Kasumi-1 (cell line): ENCODE measurements around the gene DTX3L.

ENCODE experiments used
- DNase-seq, 2 experiments: peaks; one replicate each; lab custom pipeline; 2025; lab: John Stamatoyannopoulos, UW

Gene DTX3L

DNA sequence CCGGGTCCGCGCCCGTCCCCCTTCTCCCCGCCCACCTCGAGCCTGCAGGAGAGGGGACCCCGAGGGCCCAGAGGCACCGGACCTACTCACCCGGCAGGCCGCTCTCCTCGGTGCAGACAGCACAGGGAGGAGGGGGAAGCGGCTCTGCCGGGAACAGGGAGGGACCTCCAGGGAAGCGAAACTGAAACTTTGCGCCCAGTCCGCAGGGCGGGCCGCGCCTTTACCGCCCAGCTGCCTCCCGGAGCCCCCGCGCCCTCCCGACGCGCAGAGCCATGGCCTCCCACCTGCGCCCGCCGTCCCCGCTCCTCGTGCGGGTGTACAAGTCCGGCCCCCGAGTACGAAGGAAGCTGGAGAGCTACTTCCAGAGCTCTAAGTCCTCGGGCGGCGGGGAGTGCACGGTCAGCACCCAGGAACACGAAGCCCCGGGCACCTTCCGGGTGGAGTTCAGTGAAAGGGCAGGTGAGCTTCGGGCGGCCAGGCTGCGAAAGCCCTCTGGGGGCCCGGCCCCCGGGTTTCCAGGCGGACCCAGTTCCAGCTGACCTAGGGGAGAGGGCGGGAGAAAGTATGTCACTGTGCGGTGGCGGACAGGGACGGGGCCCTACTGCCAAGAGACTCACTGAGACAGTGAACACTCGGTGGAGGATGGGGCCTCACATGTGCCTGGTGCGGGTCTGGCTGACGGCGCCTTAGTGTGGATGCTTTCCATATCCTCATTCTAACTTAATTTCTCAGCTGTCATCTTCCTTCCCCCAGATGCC, at the start of gene DTX3L, which contains the start of gene PARP9:
Gene DTX3L, plus strand, starts transcription at position 184 of the 758 bp plus-strand sequence. Its CDS starts 89 bp downstream, at position 273.
Gene PARP9, minus strand, starts transcription at position 146 of the 758 bp plus-strand sequence. CDS start 4,680 bp downstream, outside the sequence.
- DNase-seq: peak; percentile 73 to 83

DNA sequence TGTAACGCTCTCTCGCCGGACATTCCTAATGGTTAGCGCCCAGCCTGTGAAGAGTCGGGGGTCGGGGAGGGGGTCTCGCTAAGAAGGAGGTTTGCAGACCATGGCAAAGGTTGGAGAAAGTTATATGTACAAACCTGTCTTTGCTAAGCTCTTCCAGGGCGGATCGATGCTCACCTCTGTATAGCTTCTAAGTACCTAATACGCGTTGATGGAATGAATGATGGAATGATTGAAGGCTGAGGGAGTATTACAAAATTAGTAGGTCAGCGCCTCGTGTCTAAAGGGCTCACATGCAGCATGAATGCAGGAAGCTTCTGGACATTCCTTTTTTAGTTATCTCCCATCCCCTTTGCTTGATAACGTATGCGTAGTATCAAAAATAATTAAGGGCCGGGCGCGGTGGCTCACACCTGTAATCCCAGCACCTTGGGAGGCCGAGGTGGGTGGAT, 49.1 kb upstream of the DTX3L start:
- DNase-seq: peak in 1 of 2 experiments; percentile 54

DNA sequence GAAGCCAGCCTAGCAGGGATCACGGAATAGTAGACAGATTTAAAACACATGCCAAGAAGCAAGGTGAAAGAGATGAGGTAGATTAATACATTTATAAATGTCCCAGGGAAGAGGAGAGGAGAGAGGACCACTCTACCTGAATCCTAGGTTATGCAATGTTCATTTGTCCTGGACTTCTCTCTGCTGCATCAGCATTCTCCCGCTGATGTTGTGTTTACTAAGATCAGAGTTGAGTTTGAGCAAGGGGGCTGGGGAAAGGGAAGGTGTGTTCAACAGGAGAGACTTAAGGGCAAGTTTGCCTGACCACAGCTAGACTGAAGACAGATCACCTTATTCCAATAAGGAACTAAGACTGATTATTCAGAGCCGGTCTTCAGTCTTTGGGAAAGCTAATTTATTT, 48.3 kb upstream of the DTX3L start:
- DNase-seq: no peak

DNA sequence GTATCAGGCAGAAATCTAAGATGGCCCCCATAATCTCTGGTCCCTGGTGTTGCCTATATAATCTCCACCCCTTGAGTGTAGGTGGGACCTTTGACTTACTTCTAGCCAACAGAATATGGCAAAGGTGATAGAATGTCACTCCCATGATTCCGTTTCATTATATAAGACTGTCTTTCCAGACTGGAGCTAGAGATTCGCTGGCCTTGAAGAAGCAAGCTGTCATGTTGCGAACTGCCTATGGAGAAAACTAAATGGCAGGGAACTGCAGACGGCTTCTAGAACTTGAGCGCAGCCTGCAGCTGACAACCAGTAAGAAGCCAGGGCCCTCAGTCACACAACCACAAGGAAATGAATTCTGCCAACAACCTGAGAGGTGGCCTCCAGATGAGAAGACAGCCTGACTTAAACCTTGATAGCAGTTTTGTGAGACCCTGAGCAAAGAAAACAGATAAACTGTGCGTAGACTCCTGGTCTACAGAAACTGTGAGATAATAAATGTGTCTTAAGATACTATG, 47.2 kb upstream of the DTX3L start:
- no peak for DNase-seq

DNA sequence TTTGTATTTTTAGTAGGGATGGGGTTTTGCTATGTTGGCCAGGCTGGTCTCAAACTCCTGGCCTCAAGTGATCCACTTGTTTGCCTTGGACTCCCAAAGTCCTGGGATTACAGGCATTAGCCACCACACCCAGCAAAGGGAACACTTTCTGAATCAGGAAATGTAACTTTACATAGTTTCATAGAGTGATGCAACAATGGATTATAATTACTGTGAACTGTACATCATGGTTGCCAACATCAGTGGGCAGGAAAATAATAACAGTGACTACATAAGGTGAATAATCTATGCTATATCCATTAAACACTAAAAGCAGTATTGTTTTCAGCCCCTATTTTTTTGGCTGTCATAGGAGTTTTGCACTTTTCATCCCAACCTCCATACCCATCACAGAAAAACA, 44.4 kb upstream of the DTX3L start:
- no peak for DNase-seq

DNA sequence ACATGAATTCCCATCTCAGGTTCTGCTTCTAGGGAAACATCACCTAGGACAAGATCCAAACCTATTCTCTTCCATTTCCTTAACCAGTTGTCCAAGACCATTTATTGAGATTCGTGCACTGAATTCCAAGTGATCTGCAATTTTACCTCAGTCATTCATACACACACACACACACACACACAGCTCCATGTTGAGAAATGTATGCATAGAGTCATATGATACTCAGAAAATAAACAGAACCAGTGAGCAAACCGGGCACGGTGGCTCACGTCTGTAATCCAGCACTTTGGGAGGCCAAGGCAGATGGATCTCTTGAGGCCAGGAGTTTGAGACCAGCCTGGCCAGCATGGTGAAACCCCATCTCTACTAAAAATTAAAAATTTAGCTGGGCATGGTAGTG, 43.3 kb upstream of the DTX3L start:
- DNase-seq: no peak

DNA sequence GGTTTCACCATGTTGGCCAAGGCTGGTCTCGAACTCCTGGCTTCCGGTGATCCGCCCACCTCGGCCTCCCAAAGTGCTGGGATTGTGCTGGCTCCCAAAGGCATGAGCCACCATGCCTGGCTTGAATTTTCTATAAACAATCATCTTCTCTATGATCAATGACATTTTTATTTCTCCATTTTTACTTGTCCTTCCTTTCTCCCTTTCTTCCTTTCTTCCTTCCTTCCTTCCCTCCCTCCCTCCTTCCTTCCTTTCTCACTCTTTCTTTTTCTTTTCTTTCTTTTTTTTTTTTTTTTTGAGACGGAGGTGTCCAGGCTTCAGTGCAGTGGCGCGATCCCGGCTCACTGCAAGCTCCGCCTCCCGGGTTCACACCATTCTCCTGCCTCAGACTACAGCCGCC, 40.8 kb upstream of the DTX3L start:
- no peak for DNase-seq

DNA sequence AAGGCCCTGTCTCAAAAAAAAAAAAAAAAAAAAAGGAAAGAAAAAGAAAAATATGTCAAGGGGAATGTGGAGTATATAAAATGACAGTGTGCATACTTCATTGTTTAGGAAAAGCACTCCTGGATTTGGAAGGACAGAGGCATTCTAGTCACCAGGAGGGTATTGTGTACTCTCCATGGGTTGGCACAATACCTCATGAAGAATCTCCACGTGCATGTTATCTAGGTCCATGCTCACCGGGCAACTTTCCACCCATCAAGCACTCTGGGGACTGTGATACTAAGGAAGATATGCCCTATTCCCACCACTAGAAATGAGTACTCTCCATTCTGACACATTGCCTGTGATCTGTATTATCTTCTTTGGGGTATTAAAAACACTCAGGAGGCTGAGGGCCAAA, 34.0 kb upstream of the DTX3L start:
- no peak for DNase-seq

DNA sequence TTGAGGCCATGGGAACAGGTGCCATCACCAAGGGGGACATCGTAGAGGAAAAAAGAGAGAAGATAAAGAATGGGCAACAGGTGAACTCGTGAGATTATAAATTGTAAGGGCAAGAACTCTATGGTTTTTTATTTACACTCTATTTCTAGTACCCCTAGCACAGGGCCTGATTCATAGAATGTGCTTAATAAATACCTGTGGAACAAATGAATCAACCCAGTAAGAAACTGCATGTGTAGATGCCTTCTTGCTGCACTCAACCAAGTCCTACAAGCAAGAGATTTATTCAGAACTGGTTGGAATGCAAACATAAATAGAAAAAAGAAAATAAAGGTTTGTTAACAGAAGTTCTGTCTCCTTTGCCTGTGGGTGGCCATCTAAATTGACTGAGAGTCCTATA, 30.7 kb upstream of the DTX3L start:
- no peak for DNase-seq

DNA sequence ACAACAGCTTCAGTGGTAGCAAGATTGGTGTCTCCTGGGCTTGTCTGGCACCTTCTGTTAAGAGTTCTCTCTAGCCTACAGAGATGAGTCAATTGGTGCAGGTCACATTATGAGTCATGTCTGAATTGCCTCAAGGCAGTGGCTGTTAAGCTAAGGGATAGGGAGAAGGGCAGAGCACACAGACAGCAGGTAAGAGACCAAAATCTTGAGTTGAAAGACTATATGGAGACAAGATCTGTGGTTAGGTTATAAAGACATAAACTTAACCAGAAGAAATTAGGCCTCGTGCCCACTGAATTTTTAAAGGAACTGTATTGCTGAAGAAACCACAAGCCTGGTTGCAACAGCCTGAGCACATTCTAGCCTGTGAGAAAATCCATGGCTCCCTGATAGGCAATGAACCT, 30.2 kb upstream of the DTX3L start:
- peak; percentile 69 to 80 for DNase-seq

DNA sequence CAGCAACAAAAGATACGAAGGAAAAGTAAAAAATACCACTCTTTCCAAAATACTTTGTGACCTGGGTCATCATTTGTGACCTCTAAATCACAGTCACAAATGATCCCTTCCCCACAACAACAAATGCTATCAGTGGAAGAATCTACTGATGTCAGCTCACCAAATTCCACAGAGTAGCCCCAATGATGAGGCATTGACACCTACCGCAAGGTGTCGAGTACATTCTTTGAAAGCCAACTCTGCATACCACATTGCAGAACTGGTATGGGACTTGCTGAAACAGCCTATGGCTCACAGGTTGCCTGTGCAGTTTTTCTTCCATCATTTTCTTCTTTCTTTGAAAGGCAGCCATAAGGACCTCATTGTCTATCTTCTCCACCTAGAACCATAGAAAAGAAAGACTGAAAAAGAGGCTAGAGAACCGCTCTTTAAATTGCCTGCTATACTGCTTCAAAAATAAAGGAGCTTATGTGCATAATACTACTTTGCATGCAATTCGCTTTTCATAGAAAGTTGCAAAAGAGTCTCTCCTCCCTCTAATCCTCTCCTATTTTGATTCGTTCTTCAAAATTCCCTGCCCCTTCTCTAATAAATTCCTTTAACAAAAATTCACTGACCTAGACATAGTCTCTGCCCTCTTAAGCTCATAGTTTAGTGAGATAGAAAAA, 28.0 kb upstream of the DTX3L start:
- no peak for DNase-seq

DNA sequence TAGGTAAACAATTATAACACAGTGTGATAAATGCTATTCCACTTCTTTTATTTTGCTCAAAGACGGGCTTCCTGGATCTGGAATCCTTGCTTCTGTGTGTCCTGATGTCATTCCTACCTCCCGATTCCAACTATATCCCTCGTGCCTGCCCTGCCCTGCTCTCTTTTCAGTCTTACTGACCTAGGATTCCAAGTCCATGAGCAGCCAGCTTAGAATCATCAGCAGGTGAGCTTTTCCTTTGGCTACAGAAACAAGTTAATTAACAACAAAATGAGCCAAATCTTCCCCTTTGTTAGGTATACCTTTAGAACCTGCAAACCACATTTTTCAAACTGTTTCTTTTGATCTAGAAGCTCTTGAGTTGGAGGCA, 27.5 kb upstream of the DTX3L start:
- no peak for DNase-seq

DNA sequence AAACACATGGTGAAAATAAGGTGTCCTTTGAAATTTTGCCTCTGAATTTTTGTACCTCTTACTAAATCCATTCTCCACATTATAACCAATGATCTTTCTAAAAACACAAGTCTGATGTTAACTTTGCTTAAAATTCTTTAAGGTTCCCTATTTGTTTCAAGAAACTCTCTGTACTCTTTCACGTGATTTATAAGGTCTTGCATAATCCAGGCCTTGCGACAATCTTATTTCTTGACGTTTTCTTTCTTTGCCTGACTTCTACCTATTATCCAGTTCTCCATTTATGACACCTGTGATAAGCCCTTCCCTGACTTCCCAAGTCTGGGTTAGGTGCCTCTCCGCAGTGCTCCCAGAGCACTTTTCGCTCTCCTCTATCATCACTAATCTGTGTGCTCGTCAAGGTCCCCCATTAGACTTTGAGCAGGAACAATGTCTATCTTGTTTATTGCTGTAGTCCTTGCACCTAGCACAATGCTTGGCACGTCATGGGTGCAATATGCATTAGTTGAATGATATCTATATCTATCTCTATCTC, 25.1 kb upstream of the DTX3L start:
- no peak for DNase-seq

DNA sequence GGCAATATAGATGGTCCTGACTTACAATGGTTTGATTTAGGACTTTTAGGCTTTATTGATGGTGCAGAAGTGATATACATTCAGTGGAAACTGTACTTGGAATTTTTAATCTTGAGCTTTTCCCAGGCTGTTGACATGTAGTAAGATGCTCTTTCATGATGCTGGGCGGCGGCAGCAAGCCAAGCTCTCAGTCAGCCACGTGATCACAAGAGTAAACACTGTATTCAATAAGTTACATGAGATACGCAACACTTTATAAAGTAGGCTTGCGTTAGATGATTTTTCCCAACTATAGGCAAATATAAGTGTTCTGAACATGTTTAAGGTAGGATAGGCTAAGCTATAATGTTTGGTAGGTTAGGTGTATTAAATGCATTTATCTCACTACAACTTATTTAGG, 18.0 kb upstream of the DTX3L start:
- DNase-seq: no peak

DNA sequence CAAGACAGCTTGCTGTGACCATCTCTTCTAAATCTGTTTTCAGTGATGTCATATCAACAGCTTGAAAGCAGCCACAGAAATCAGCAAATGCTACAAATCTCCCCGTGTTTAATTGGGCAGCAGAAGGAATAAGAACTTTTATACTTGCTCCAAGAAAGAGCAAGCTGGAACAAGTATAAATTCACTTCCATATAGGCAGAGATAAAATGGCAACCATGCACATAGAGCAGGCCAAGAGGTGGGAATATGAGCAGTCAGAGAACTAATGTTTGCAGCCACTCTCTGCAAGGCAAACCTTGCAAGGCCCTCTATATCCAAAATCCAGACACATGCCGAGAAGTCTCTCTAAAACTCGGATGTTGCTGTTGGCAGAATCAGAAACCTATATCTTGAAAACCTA, 16.1 kb upstream of the DTX3L start:
- DNase-seq: no peak

DNA sequence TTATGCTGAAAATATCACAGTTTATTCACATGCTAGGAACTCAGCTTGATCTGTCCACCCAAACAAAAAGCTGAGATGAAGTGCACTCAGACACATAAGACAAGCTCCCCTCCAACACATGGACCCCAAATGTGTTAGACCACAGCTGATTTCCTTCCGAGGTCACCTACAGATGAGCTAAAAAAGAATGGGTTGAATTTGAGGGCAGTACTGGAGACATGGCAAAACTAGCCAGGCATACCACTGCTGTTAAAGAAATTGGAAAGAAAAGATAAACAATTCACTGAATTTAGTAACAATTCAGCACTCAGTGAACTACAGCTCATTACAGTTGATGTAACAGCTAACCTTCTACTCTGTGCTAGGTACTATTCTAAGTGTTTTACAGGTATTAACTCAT, 15.5 kb upstream of the DTX3L start:
- DNase-seq: no peak

DNA sequence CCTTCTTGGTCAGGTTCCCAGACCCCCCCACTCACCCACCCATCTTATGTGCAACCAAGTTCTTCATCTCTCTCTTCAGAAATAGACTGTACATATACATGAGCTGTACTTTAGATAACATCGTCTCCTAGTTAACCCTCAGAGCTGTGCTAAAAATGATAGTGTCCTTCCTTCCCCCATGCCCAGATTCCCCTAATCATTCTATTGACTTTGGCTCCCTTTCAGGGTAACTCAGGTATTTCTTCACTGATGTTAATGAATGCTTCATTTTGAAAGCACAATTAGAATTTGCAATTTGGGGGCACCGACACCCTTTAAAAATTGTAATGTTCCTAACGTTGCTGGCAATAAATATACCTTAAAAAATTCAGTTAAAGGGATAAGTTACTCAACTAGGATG, 11.0 kb upstream of the DTX3L start:
- DNase-seq: no peak

DNA sequence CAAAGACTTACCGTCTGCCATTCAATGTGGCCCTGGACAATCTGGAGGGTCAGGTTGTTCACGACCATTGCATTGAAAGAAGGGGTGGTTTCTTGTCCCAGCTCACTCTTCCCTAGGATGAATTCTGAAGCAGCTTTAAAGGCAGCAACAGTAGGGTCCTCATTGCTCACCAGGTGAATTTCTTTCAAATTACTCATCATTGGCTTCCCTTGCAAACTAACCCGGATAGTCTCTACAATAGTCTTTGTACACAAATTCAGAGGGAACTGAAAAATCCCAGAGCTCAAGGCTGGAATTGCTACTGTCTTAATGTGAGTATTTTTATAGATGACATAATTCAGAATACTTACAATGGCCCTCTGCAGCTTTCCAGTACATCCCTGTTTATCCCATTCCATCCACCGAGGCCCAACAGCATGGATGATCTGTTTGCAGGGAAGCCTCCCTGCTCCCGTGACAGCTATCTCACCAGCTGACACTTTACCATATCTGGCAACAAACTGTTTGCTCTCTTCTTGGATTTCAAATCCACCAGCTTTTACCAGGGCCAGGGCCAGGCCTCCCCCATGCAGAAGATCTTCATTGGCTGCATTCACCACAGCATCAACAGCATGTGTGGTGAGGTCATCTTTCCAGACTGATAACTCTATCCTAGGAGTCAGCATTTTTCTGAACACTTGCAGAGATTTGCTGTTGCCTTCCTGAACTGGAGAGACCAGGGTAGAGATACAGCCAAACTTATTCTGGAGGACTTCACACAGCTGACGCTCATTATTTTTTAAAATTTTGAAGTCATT, 8.7 kb upstream of the DTX3L start:
- no peak for DNase-seq

DNA sequence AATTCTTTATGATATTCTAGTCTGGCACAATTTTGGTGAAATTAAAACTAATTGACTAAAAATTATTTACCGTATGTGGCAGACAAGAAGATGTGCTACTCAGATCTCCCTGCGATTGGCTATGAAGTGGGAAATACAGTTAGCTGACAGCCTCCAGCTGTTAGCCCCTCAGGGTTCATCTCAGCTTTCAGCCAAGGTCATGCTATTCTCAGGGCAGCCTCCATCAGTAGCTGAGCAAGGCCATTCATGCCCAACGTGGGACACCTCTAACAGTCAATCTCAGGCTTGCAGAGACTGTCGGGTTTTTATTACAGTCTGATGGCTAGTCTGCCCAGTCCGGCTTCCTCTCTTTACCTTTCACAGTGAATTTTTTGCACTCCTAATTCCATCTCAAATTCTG, 6.8 kb upstream of the DTX3L start:
- DNase-seq: no peak

DNA sequence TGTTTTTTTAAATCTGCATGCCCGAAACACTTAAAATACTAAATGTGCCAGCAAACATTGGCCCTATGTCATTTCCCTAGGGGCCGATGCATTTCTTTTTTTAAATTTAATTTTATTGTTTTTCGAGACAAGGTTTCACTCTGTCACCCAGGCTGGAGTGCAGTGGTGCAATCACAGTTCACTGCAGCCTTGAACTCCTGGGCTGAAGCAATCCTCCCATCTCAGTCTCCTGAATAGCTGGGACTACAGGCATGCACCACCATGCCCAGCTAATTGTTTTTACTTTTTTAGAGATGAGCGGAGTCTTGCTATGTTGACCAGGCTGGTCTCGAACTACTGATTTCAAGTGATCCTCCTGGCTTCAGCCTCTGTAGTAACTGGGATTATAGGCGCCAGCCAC, 5.5 kb upstream of the DTX3L start:
- DNase-seq: no peak

DNA sequence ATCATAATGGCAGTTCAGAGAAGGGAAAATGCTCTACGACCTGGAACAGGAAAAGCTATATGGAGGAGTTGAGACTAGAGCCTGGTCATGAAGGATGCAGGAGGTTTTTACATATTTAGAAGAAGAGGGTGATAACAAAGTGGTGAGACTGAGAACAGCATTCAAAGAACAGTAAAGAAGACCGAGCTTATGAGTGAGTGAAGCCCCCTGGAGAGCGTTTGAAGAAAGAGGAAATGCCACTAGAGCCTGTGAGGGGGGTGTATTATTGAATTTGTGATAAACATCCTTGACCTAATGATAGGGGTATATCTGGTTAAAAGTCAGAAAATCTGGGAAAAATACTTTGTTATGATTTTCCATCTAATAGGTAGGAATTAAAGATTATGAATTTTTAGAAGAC, 4.2 kb upstream of the DTX3L start:
- DNase-seq: peak in 1 of 2 experiments; percentile 5

DNA sequence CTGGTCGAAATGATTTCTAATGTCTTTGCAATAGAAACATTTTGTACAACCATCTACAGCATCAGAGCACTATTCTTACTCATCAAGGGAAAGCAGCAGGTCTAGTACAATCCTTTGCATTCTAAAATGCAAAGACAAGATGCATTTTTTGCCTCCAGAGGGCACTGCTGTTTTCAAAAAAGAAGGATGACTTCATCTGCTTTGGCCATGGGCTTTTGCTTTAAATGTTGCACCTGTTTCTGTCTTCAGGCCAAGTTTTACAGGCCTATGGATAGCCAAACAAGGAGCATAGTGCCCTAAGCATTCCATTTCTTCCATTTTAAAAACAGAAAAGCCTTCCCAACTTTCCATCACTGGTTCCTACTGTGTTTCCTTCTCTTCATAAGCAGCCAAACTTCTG, 3.5 kb upstream of the DTX3L start:
- DNase-seq: peak; percentile 71 to 76
